ENCODE results near the gene CX3CR1.

CX3CR1 gene

DNA sequence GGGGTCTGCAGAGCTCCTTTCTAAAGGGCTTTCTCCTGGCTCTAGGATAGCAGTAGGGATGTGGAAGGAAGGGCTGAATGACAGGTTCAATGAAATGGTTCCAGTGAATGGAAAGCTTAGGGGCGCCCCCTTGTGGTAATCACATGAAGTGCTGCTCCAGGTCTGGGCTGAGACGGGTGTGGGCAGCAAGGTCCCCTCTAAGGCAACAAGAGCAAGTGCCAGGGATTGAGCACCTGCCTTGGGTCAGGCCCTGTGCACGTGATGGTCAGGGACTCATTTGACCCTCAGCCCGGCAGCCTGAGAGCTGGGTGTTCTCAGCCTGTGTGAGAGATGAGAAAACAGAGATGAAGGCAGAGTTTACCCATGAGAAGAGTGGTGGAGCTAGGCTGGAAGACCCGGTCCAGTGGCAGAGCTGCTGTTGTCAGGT lies 12.1 kb upstream of the CX3CR1 start:
- peak; percentile 57 for DNase-seq (ENCODE audit: low spot score)

DNA sequence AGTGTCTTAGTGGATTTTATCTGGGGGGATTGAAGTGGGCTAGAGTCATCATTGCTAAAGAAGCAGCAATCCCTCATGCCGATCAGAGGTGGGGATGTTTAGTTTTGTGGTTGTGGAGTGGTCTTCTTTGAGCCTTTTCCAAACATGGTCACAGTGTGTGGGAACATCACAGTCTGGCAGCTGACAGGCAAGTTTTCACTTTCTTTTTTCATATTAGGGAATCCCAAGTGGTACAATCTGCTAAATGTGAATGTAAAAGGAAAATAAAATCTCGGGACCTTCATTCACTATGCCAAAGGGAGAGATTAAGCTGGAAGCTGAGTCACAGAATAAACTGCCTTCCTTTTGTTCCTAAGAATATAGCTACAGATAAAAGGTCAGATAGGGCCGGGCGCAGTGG lies 10.4 kb upstream of the CX3CR1 start:
- no peak for DNase-seq (ENCODE audit: low spot score)

DNA sequence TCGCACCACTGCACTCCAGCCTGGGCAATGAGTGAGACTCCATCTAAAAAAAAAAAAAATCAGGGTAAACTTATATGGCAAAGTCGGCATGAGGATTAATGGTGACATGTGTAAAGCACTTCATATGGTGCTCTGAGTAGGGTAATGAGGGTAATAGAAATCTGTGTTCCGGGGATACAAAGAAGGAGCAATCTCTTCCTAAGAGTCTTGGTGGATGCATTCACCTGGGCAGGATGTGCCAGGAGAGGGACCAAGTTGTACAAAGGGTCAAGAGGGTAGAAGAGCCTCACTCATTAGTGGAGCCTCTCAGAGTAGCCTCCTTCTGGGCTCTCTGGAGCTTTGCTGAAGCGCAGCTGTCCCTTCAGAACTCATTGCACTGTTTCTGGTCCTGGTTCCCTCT lies 9.3 kb upstream of the CX3CR1 start:
- DNase-seq (ENCODE audit: low spot score) = no peak

DNA sequence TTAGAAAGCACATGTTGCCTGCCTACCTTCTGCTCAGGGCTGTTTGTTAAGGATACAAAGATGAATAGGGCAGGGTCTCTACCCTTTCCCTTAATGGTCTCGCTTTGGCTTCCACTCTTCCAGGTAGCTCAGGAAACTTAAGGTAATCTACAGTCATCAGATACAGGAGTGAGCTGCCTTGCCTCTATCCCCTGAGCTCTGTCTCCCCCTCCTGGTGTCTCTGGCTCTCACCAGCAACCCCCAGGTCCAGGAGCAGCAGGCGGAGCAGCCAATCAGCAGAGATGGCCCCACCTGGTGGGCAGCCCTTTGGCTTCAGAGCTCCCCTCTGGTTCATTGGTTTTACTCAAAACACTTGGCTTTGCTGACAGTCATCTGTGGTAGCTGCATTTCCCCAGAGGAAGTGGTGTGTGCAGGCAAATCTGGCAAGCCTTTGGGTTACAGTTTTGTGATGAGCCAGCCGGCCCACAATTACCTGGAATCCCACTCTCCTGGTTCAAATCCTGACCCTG lies 8.5 kb upstream of the CX3CR1 start:
- peak; percentile 84 for DNase-seq (ENCODE audit: low spot score)

DNA sequence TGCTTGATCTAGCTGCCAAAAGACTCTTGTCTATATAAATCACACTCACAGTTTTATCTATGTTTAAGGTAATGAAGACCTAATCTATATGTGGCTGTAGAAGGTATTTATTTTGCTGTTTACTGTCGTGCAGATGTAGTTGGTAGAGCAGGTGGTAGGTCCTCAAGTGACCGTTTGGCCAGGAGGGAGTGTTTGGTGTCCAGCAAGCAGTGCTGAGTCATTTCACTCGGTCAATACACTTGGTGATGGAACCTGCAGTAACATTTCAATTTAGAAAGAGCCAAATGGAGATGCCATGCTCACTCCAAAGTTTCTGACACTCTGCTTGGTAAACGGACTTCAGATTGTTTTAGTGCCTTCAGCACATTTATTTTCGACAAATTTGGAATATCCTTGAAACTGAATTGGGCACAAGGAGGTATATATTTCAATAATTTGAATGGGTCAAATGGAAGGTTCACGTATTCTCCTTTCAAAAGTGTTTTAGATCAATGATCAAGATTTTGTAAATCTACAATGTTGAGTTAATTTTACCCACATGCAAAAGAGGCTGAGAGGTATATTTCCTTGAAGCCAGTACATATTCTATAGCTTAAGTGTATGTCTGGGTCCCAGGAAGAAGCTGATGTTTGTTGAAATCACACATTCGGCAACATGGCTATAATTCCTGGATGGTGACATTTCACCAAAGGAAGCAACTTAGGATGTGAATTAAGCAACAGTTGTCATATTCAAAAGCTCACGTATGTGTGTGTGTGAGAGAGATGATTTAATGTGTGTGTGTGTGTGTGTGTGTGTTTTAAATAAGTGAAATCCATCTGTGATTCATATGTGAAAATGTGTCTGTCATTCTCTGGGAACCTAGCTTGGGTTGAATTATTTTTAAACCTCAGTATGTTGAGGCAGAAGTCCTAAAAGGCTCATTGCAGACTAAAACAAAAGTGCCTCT lies 7.7 kb upstream of the CX3CR1 start:
- peak; percentile 13 for DNase-seq (ENCODE audit: low spot score)

DNA sequence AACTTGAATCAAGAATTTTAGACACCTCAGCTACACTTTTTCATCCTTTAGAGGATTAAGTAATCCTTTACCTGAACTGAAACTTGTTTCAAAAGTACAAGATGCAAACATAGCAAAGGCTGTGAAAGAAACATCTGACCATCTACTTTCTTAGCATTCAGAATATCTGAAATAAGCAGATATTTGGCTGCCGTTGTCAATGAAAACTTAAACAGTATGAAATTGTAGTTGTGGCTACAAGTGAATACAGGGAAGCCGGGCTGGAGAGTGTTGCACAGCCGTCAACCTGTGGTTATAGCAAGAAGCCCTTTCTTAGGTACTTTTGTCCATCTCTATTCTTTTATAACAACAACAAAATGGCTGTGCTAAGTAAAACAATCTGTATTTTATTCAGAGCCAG lies 6.9 kb upstream of the CX3CR1 start:
- no peak for DNase-seq (ENCODE audit: low spot score)

DNA sequence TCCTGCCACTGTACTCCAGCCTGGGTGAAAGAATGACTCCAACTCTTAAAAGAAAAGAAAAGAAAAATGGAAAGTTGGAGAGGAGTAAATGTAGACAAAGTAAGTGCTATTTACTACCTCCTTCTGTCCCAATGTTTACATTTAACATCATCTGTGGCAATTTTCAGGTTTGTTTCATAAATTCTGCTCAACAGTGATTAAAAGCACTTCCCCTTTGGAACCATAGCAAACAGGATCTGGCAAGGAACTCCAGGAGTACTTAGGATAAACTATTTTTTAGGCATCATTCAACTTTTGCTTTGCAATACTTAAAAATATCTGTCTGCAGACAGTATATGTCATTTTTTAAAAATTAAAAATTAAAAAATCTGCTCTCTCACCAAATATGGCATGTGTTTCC lies 5.5 kb upstream of the CX3CR1 start:
- DNase-seq (ENCODE audit: low spot score) = no peak

DNA sequence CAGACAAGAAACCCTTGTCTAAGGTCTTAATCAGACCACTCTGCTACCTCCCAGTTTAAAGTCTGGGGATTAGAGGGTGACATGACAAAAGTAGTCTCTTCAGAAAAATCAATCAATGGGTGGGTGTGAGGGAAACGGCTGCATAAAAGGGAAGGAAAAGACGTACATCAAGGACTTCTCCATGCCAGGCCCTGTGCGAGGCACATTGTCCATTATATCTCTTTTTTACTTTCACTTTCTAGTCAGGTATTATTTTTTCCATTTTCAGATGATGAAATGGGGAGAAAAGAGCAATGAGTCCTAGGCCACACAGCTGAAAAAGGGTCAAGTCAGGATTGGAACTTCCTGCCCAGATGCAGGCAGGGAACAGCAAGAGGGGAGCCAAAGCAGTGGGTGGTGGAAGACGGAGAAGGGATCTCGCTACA lies 4.6 kb upstream of the CX3CR1 start:
- peak; percentile 13 for DNase-seq (ENCODE audit: low spot score)

DNA sequence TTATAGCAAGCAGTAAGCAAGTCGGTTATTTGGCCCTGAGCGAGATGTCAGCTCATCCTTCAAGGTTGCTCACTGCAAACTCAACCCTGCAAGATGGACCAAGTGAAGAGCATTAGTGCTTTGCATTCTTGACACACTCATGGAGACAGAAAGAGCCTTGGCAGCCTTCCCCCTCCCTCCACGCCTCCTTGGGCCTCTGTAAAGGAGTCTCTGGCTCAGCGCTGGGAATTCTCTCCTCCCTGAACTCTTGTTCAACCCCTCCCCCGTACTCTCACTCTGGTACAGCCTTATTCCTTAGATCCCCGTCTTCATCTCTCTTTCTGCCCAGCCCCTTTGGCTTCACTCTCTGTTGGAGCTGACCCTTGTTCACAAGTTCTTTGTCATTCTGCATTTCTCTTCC lies 2.2 kb upstream of the CX3CR1 start:
- DNase-seq (ENCODE audit: low spot score) = no peak

DNA sequence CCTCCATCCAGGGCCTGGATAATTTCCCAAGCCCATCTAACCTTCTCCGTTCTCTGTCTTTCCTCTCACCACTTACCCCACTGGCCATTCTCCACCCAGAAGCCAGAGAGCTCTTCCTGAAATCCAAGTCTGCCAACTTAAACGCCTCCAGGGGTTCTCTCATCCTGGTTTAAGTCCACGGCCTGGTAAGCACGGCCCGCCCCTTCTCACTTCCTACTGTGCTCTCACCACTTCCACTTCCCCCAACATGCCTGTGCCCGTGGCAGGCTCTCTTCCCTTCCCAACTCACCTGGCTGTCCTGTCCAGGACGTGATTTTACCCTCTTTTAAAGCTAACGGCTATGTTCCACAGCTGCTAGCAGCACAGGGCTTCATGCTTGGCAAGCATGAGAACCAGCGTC lies 1.7 kb upstream of the CX3CR1 start:
- no peak for DNase-seq (ENCODE audit: low spot score)

DNA sequence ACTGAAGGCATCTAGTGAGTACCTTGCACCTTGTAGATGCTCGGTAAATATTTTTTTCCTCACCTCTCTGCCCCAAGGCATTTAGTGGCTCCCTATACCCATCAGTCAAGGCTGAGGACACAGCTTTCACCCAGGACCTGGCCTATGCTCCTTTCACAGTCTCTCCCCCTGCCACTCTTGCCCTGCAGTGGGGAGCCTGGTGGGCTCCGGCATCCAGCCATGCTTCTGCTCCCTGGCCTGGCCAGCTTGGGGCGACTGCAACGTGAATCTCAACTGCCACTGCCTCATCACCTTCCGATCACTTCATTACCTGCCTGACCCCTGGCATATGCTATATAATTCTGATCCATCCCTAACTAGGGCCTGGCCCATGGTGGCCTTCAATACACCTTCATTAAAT lies 735 bp upstream of the CX3CR1 start:
- DNase-seq (ENCODE audit: low spot score) = no peak

DNA sequence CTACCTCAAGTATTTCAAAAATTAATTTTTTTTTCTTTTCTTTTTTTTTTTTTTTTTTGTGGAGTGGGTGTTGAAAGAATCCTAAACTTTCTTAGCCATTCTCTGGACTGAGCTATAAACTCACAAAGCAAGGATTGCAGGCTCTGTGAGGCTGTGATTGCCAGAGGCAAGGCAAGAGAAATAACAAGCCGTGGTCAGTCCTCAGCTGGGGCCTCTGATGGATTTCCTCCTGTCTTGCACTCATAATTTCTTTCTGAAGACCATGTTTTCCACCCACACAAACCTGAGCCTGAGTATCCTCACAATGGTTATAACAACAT lies 1.3 kb downstream of the CX3CR1 start:
- no peak for DNase-seq (ENCODE audit: low spot score)

DNA sequence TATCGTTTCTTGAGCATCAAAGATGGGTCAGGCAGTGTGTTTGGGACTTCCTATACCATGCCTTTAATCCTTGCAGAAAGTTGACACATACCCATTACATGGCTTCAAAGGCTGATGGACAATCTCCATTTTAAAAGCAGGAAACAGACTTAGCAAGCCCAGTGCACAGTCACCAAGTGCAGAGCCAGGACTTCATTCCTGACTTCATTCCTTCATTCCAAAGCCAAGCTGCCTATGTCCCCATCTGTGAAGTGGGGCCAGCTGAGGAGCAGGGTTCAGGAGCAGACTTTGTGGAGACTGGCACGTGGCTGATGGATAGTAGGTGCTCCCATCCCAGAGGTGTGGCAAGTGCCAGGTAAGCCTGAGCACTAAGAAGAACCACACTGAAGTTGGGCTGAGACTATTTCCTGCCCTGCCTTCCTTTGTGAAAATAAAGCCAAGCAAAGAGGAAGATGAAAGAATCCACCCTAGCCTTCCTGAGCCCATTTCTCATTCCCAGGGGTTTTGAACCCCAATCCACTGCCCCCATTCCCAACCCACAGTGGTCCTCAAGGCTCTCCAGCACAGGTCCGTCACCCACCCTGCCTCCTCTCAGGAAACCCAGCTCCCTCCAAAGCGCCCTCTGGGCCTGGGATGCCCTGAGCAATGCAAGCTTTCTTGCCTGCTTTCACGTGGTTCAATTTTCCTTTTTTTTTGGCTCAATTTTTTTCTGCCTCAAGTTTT lies 1.8 kb downstream of the CX3CR1 start:
- no peak for DNase-seq (ENCODE audit: low spot score)

DNA sequence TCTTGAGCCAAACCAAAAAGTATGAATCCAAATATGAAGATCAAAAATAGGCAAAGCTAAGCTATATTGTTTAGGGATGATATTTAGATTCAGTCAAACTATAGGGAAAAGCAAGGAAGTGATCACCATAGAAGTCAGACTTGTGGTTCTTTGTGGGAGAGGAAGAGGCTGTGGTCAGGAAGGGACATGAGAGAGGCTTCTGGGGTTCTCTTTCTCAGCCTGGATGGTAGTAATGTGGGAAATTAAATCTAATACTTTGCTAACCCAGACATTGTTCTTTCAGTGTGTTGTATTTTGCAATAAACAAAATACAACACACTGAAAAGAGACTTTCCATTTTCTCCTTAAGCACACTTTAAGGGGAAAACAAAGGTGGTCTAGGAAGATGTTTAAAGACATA lies 3.1 kb downstream of the CX3CR1 start:
- DNase-seq (ENCODE audit: low spot score) = no peak

DNA sequence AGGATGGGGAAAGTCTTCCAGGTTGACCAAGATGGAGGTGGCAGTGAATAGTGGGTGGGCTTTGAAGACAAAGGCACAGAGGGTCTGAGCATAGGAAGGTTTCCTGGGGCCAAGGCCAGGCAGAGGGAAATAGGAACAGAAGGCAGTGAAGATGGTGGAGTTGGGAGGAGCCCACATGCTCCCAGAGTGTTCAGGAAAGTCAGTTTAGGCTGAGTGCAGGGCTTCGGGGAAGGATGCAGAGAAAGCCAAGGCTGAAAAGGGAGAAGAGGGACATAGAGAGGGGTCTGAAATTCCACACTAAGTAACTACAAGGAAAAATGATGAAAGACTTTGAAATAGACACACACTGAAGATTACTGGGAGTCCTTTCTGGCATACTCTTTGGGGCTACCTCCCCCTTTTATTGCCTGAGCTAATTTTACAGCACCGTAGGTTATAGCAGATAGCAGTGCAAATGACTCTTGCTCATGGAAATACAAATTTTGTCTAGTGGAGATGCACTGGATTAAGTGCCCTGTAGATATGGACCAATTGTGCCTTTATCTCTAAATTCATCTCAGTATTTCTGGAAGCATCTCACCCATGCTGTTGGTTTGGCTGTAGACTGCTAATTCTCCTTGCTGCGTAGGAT lies 3.8 kb downstream of the CX3CR1 start:
- no peak for DNase-seq (ENCODE audit: low spot score)

DNA sequence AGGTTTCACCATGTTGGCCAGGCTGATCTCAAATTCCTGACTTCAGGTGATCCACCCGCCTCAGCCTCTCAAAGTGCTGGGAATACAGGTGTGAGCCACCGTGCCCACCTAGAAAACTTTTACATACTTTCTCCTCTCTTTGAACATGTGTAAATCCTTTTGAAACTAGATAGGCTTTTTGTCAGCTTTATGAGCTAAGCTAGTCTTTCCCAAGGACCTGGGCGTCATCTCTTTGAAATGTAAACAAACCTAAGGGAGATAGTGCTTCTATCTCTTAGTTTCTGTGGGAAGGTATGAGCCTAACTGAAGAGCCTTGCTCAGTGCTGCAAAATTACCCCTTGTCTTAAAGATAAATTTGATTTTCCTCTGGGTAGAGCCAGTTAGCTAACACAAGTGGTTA lies 4.8 kb downstream of the CX3CR1 start:
- no peak for DNase-seq (ENCODE audit: low spot score)

DNA sequence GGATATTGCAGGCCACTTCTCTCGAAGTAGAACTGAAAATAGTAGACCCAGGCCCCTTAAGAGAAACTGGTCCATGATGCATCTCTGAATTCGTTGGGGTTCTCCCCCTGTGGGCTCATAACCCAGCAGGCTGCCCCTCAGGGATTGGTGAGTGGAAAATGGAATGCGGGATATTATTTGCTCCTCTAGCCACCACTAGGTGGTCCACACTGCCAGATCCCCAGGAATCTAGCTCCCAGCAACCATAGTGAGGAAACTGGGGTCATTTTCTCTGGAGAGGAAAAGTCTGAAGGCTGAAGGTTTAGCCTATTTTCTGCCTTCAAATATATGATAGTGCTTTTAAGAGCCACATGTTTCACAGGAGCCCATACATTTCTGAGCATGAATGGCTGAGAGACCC lies 6.7 kb downstream of the CX3CR1 start:
- no peak for DNase-seq (ENCODE audit: low spot score)

DNA sequence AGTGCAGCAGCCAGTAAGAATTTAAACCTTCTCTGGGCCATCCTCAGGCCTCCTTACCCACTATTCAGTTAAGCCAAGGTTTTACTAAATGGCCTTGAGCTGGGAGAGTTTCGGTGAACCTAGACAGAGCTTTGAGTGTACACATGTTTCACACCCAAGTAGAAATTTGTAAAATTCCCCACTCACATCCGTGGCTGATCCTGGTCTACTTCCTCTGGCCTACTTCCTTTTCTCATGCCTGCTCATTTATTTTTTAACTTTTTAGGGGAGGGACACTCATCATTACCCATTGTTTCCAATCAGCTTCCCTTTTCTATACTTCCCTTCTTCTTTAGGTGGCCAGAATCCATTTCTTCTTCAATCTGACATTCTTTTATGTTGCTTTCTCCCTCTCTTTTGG lies 7.6 kb downstream of the CX3CR1 start:
- DNase-seq (ENCODE audit: low spot score) = no peak

DNA sequence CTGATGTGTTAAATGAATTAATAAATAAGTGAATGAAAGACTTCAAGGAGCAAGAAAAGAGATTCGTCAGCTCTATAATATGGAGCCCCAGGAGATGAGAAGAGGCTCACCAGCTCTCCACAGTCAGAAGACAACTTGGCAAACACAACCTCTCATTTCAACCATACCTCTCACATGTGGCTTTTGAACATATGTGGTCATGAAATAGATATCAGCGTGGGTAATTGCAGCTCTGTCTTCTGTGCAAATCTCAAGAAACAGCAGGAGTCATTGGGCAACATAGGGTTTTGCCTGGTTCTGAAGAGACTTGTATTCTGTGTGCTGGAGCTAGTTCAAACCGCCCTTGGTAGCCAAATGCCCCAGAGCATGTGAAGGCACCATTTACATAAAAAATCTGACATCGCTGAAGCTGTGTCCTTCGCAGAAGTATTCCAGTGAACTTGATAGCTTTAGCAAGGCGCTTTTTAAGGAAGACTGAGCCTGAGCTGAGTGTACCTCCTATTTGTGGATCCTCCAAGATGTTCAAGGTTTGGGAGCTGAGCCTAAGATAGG lies 8.4 kb downstream of the CX3CR1 start:
- DNase-seq (ENCODE audit: low spot score) = no peak

DNA sequence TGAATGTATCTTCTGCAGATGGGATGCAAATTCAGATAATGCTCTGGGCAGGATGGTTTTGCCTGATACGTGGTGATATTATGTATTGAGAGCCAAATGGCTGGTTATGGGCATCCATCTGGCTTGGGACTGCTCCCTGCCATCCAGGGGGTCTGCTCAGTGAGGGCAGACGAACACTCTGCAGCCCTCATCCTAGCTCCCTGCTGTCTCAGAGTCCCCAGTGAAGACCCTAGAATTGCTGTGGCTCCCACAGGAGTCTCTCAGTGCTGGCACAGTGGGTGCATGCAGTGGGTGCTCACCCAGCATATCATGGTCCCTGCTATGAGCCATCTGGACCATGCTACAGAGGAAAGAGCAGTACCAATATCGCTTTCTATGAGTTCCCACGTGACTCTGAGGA lies 10.3 kb downstream of the CX3CR1 start:
- no peak for DNase-seq (ENCODE audit: low spot score)

DNA sequence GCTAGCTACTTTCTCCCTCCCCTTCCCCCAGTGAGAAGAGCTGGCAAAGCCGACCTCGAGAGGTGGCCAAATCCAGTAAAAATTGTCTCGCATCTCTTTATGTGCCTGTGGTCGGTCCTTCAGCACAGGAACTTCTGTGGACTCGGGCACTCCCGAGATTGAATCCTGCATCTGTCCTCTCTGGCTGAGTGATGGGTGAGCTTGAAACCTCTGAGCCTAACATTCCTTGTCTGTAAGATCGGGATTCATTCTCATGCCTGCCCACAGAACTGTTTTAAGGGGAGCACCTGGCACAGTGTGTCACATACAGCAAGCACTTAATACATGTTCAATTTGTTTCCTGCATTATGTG lies 11.3 kb downstream of the CX3CR1 start:
- DNase-seq (ENCODE audit: low spot score) = no peak

DNA sequence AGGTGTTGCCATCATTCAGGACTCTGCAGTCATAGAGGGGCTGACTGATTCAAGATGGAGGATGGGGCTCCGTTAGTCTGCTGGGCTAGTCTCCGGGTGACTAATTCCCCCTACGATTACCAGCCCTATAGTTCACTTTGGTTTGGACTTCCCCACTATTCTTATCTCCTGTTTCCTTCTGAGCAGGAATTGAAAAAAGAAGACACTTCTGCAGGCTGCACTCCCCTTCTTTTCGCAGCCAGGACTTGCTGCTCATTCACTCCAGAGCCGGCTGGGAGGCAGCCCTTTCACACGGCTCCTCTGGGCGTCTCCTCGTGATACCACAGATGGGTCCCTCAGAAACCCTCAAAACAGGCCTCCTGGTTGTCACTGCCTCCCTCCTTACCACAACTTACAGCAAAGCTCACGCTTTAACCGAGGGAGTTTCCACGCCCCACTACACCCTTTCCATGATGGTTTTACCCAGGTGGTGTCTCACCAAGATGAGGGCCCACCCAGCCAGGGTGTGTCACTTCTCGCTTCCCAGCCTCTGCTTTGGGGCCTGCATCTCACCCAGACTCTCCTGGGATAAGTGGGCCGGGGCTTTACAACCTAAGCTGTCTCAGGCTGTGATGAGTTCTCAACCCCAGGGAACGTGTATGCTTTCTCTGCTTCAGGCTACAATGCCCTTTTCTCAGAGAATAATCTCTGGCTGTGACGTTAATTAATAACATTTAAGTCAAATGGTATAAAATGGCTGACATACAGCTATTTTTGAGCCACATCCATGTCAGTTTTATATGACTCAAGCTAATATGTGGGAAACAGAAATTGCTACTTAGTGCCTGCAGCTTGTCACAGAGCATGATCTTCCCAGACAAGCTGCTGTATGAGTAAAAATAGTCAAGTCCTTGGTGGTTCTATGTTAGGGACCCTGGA lies 11.9 kb downstream of the CX3CR1 start:
- no peak for DNase-seq (ENCODE audit: low spot score)
